ENCODE measurements around the gene SEC14L3. TPM values are rescaled to one million over a fixed set of nuclear protein-coding genes. Genes with fewer than 3 reads are reported as not detected.

Gene SEC14L3
- total RNA-seq, 3 donors from 2014 or later: not detected

- no peaks in the 10 kb centered on the region for H3K27me3 ChIP-seq
- no peak for TF ChIP-seq POLR2A (IDR thresholded peaks at IDR 0.05)
- no peak for TF ChIP-seq POLR2AphosphoS5 (IDR thresholded peaks at IDR 0.05)
- no peak for TF ChIP-seq CTCF (IDR thresholded peaks at IDR 0.05)
- no peak for DNase-seq (ENCODE audit: low spot score in 2 of 2)
- no peak overlapping the region for H3K4me3 ChIP-seq
- peaks cover 2 to 5% of the 10 kb centered on the region in 2 donors for H3K4me1 ChIP-seq
- H3K36me3 ChIP-seq: peaks cover 9% of the 10 kb centered on the region
- peak overlapping the region in 1 of 2 donors; percentile 63 for H3K27ac ChIP-seq
- intact Hi-C loops (cut with DNase I; ENCODE audit: low total_unique reads): no loop called here
- no peaks in the 10 kb centered on the region for H3K9me3 ChIP-seq
Measured at GRCh38 chr22:30416403-30416802, 55.4 kb downstream of the SEC14L3 start.

DNA sequence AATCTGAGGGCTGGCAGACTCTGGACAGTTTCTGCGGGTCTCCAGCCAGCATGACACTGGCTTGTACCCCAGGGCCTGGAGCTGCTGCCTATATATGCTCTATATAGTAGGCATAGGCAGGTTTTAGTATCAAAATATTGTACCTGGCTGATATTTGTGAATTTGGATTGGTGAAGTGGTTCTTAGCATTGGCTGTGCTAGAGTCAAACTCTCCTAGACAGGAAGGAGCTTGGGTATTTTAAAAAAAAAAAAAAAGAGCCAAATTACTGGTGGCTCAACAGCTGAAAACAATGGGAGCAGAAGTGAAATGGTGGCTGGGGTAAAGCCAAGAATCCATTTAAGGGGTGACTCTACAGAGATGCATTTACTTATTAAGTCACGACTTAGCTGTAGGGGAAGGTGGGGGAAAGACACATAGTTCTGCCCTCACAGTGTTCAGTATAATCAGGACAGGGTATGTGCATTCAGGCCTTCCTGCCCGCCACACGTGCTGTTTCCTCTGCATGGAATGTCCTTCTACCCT lies 57.2 kb downstream of the SEC14L3 start:
- H3K4me3 ChIP-seq: no peak overlapping the region
- no peaks in the 10 kb centered on the region for H3K27me3 ChIP-seq
- intact Hi-C loops (cut with DNase I; ENCODE audit: low total_unique reads): no loop called here
- H3K9me3 ChIP-seq: no peaks in the 10 kb centered on the region
- TF ChIP-seq CTCF (IDR thresholded peaks at IDR 0.05) (no peak), POLR2A (IDR thresholded peaks at IDR 0.05) (no peak), POLR2AphosphoS5 (IDR thresholded peaks at IDR 0.05) (no peak)
- DNase-seq (ENCODE audit: low spot score in 2 of 2): no peak
- peaks cover 9% of the 10 kb centered on the region for H3K36me3 ChIP-seq
- H3K4me1 ChIP-seq: no peaks in the 10 kb centered on the region
- peak overlapping the region; percentile 30 to 45 for H3K27ac ChIP-seq

DNA sequence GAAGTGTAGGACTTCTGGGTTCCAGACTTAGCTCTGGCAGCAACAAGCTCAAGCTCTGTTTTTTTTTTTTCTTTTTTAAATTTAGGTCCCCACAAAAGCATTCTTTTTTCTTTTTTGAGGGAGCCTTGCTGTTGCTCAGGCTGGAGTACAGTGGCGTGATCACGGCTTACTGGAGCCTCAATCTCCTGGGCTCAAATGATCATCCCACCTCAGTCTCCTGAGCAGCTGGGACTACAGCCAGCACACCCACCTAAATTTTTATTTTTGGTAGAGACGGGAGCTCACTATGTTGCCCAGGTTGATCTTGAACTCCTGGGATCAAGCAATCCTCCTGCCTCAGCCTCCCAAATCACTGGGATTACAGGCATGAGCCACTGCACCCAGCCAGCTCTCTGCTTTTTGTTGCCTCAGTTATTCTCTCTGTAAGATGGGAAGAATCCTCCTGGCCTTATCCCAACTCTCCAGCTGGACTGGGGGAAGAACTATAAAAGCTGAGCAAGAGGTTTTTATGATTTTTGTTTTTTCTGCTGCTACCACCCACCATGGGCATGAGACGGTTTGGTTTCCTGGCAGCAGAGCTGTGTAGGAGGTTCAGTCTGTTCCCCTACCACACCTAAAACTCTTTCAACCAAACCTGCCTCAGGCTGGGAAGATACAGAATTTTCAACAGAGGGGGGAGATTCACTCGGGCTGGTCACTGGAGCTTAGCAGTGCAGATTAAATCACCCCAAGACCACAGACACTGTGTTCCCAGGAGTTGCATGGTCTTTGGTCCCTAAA lies 57.9 kb downstream of the SEC14L3 start:
- TF ChIP-seq POLR2A (IDR thresholded peaks at IDR 0.05) (no peak), CTCF (IDR thresholded peaks at IDR 0.05) (no peak), POLR2AphosphoS5 (IDR thresholded peaks at IDR 0.05) (no peak)
- Histone ChIP-seq H3K36me3 (peaks cover 9% of the 10 kb centered on the region), H3K27ac (peak overlapping the region; percentile 28 to 45), H3K4me3 (no peak overlapping the region), H3K27me3 (no peaks in the 10 kb centered on the region), H3K4me1 (no peaks in the 10 kb centered on the region), H3K9me3 (no peaks in the 10 kb centered on the region)
- DNase-seq (ENCODE audit: low spot score in 2 of 2): no peak
- intact Hi-C loops (cut with DNase I; ENCODE audit: low total_unique reads): no loop called here

- Histone ChIP-seq H3K9me3 (no peaks in the 10 kb centered on the region), H3K36me3 (peaks cover 9% of the 10 kb centered on the region), H3K27me3 (no peaks in the 10 kb centered on the region), H3K4me3 (no peak overlapping the region), H3K4me1 (no peaks in the 10 kb centered on the region), H3K27ac (peak overlapping the region; percentile 45 to 58)
- DNase-seq (ENCODE audit: low spot score in 2 of 2): no peak
- TF ChIP-seq POLR2A (IDR thresholded peaks at IDR 0.05) (no peak), CTCF (IDR thresholded peaks at IDR 0.05) (no peak), POLR2AphosphoS5 (IDR thresholded peaks at IDR 0.05) (no peak)
- intact Hi-C loops (cut with DNase I; ENCODE audit: low total_unique reads): no loop called here
Measured at GRCh38 chr22:30413001-30413400, 58.8 kb downstream of the SEC14L3 start.

GRCh38 chr22:30411780-30412179 lies 60.0 kb downstream of the SEC14L3 start:
- H3K4me1 ChIP-seq: no peaks in the 10 kb centered on the region

More at GRCh38 chr22:30411780-30412179, 60.0 kb downstream of the SEC14L3 start:
- TF ChIP-seq POLR2A (IDR thresholded peaks at IDR 0.05) (no peak), POLR2AphosphoS5 (IDR thresholded peaks at IDR 0.05) (no peak), CTCF (IDR thresholded peaks at IDR 0.05) (no peak)
- no peak for DNase-seq (ENCODE audit: low spot score in 2 of 2)
- Histone ChIP-seq H3K27ac (peak overlapping the region; percentile 29 to 48), H3K4me3 (no peak overlapping the region), H3K9me3 (no peaks in the 10 kb centered on the region), H3K36me3 (peaks cover 9% of the 10 kb centered on the region), H3K27me3 (no peaks in the 10 kb centered on the region)
- intact Hi-C loops (cut with DNase I; ENCODE audit: low total_unique reads): no loop called here
